Heart left ventricle (tissue), 16 donors: Measurements from ENCODE around the gene SUPT4H1. TPM values are rescaled to one million over a fixed set of nuclear protein-coding genes. Genes with fewer than 3 reads are reported as not detected.

Experiments
- ATAC-seq, 4 donors: fragments of 200-7000 bp; cut with Tn5 transposase; one replicate each; pipeline ENCODE4 v1.9.1; 2020 to 2022; ENCODE audit warnings: moderate library complexity in 4 of 4, mild to moderate bottlenecking in 3 of 4, moderate number of reproducible peaks in 1 of 4
- DNase-seq, 5 donors: peaks; one replicate each; pipeline ENCODE4 v3.0.0-alpha.2; 2020
- H3K27ac ChIP-seq, 12 donors: fragments of 200-600 bp; sonication (generic) in 4 of 12; one replicate each; pipeline versions ENCODE4 v1.5.0 to v1.8.0; 2016 to 2022; ENCODE audit warnings: mild to moderate bottlenecking in 2 of 12
- H3K27me3 ChIP-seq, 9 donors: fragments of 200-600 bp; sonication (generic) in 2 of 9; one replicate each; pipeline versions ENCODE4 v1.5.1 to v1.8.0; 2016 to 2022; ENCODE audit warnings: mild to moderate bottlenecking in 3 of 9
- H3K36me3 ChIP-seq, 9 donors: fragments of 200-600 bp; sonication (generic) in 2 of 9; one replicate each; pipeline versions ENCODE4 v1.5.0 to v1.8.0; 2018 to 2022; ENCODE audit warnings: mild to moderate bottlenecking in 2 of 9
- H3K4me1 ChIP-seq, 12 donors: fragments of 200-600 bp; sonication (generic) in 4 of 12; one replicate each; pipeline versions ENCODE4 v1.5.0 to v1.8.0; 2016 to 2022; ENCODE audit warnings: mild to moderate bottlenecking in 3 of 12
- H3K4me3 ChIP-seq, 12 donors: fragments of 200-600 bp; sonication (generic) in 4 of 12; one replicate each; pipeline versions ENCODE4 v1.5.0 to v1.8.0; 2017 to 2022; ENCODE audit warnings: mild to moderate bottlenecking in 9 of 12, moderate library complexity in 4 of 12
- H3K9me3 ChIP-seq, 12 donors: fragments of 200-600 bp; sonication (generic) in 4 of 12; one replicate each; pipeline versions ENCODE4 v1.5.0 to v1.8.0; 2016 to 2022; ENCODE audit warnings: mild to moderate bottlenecking in 1 of 12
- CTCF ChIP-seq, 12 donors: fragments of 200-600 bp; sonication (generic) in 4 of 12; IDR thresholded peaks; one replicate each; pipeline versions ENCODE4 v1.5.0 to v1.8.0; 2018 to 2022; ENCODE audit warnings: antibody characterized with exemption in 12 of 12, mild to moderate bottlenecking in 5 of 12
- POLR2A ChIP-seq, 2 donors: fragments of 450-650 bp; IDR thresholded peaks; one replicate each; pipeline ENCODE4 v1.6.1; 2017; ENCODE audit warnings: antibody characterized with exemption in 2 of 2, mild to moderate bottlenecking in 2 of 2, moderate library complexity in 2 of 2
- WGBS, 4 donors: extraction: QIAGEN DNeasy Blood & Tissue Kit in 2 of 4; methylation state at CpG; one replicate each; pipeline versions ENCODE4 v1.1.5 to v1.1.7; 2013 to 2018; 5-methylcytosine and 5-hydroxymethylcytosine counted together
- intact Hi-C, 10 donors: fragments of 100-400 bp; cut with DNase I; formaldehyde crosslinking; loops; one replicate each; pipeline versions ENCODE4 v1.11.1 to v1.14.2; 2022
- polyA plus RNA-seq, 2 donors: library from polyadenylated mRNA; stranded (reverse); fragments of 200-250 nt; gene quantifications; one replicate each; pipeline ENCODE4 v1.2.3, GENCODE V29; 2013
- total RNA-seq, 9 donors: library from RNA; depleted of rRNA in 2 of 9; stranded (reverse); fragments of >200 nt in 2 of 9; fragmentation: NEBNext Ultra II Directional in 3 of 9; extraction: Animal tissue kit (Norgen Biotek cat#: 25700) in 3 of 9; gene quantifications; one replicate each; pipeline versions ENCODE4 v1.1.0 to v1.2.4, GENCODE V29; 2016 to 2023
- donor health status: ischemic (EF 13 %, LVEDD 7.1; RV severe dilation, severe dysfunction).
- donor health status: healthy with polysubstance abuse.
- donor health status: DM: no; HTN: yes; CAD: no.
- donor health status: DM: no; HTN: no; CAD: no.
- donor health status: ischemic (EF 25% LVEDD 6.9; RV normal size, moderate dysfunction).
- donor health status: ischemic (EF 25% LVEDD 5.7; RV mildly dilated, moderate dysfunction).
- donor health status: healthy.
- donor health status: DM: yes; HTN: yes; CAD: no.
- donor health status: ischemic (EF 35%, LVEDD 5.7; RV mildly dilated, moderate dysfunction).
- donor health status: nonischemic (EF 11% LVEDD 7.7; RV severe dilation, severe dysfunction).
- donor health status: DM: yes; HTN: yes; CAD: no.
- donor health status: PGD.
- donor health status: ischemic (EF 29% LVEDD 5.4; RV normal size, mild dysfunction).
- donor health status: nonischemic (EF 23%, LVEDD 6.1; RV moderate dilation, normal function).

Gene SUPT4H1
- total and polyA plus RNA-seq, 11 donors: 44.1 to 92.7 (median 58.0) TPM

GRCh38 chr17:58336456-58337209, 15.4 kb downstream of the SUPT4H1 start:
- H3K27me3 ChIP-seq: peaks cover 0 to 33% (median 0%) of the 10 kb centered on the region in 9 donors
- ATAC-seq (peak in 2 of 4 donors; percentile 13 to 25), DNase-seq (peak in 2 of 5 donors; percentile 39 to 51)
- no peak for TF ChIP-seq POLR2A (IDR thresholded peaks at IDR 0.05)
- no peak for TF ChIP-seq CTCF (IDR thresholded peaks at IDR 0.05)
- no peaks in the 10 kb centered on the region for H3K36me3 ChIP-seq
- H3K9me3 ChIP-seq: no peaks in the 10 kb centered on the region
- H3K4me3 ChIP-seq: peak overlapping the region in 1 of 12 donors; percentile 79
- peaks cover 0 to 79% (median 17%) of the 10 kb centered on the region in 12 donors for H3K4me1 ChIP-seq
- WGBS, 4 donors: 32 to 44% (median 41%) methylated on average over 5 of the region's 5 CpGs
- intact Hi-C loops: no loop called here
- peak overlapping the region in 11 of 12 donors; percentile 5 to 100 (median 79) for H3K27ac ChIP-seq

DNA sequence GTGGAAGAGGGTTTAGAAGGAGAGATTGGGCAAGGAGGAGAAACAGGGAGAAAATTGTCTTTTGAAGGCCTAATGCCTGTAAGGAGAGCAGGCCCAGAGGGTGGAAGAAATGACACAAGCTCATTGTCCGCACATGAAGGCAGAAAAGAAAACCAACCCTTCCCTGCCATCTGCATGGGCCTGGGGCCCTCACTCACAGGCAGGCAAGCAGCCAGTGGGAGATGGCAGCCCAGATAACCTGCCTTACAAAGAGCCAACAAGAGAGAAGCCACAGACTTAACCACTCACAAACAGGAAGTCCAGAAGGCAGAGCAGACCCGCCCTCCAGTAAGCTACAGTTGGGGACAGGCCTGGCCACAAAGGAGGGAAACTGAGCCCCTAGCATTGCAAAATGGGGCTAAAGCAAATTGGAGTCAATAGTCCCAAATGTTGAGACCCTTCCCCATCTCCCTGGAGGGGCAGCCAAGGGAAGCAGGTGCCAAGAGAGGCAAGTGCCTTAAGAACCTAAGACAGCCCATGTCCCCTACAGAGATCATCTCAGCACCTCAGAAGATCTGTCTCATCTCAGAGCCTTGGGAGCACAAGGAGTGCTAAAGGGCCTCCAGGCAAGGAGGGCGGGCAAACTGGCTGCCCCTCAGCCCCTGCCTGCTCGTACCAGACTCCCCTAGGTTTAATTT, 16.1 kb downstream of the SUPT4H1 start:
- H3K4me1 ChIP-seq: peaks cover 0 to 72% (median 17%) of the 10 kb centered on the region in 12 donors
- WGBS, 4 donors: 72 to 87% (median 81%) methylated on average over 2 to 4 of the region's 4 CpGs
- peak in 1 of 5 donors; percentile 66 for DNase-seq

DNA sequence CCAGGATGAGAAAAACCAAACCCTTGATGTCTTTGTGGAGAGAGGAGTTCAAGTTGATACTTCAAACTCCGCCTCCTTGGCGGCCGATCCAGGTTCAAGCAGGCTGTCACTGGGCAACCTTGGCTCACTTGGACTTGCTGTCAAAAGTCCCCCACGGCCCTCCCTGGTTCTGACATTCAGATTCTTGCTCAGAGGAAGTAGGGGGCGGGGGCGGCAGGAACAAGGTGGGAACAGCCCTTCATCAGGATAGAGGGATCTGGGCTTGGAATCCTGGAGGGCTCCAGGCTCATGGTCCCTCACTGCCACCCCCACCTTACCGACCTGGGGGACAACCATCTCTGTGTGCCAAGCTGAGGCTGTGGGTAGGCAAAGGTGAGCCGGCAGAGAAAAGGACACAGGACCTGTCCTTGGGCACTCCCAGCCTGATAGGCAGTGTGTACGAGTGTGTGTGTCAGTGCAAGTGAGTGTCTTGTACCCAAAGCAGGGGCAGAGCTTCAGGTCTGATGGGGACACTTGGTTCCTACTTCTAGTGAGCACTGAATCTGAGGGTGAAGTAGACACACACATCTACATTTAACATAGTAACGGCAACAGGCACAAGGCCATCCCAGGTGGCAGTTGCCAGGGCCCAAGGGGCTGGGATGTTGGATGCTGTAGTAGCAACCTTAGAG, 16.8 kb downstream of the SUPT4H1 start:
- intact Hi-C loops: no loop called here
- Histone ChIP-seq H3K9me3 (no peaks in the 10 kb centered on the region), H3K27ac (peak overlapping the region in 7 of 12 donors; percentile 4 to 100 (median 80)), H3K4me3 (peak overlapping the region in 1 of 12 donors; percentile 79), H3K4me1 (peaks cover 0 to 65% (median 17%) of the 10 kb centered on the region in 12 donors), H3K36me3 (peaks cover 0 to 9% (median 0%) of the 10 kb centered on the region in 9 donors), H3K27me3 (peaks cover 0 to 39% (median 0%) of the 10 kb centered on the region in 9 donors)
- DNase-seq (peak in 1 of 5 donors; percentile 29), ATAC-seq (no peak)
- 61 to 79% (median 69%) methylated on average over 10 of the region's 10 CpGs for WGBS, 4 donors
- no peak for TF ChIP-seq POLR2A (IDR thresholded peaks at IDR 0.05)
- TF ChIP-seq CTCF (IDR thresholded peaks at IDR 0.05): no peak

More for the DNA sequence above, 16.1 kb downstream of the SUPT4H1 start:
- Histone ChIP-seq H3K9me3 (no peaks in the 10 kb centered on the region), H3K4me3 (peak overlapping the region in 1 of 12 donors; percentile 79), H3K36me3 (peaks cover 0 to 2% (median 0%) of the 10 kb centered on the region in 9 donors), H3K27me3 (peaks cover 0 to 35% (median 0%) of the 10 kb centered on the region in 9 donors), H3K27ac (peak overlapping the region in 11 of 12 donors; percentile 4 to 100 (median 55))
- intact Hi-C loops: no loop called here
- no peak for ATAC-seq
- no peak for TF ChIP-seq POLR2A (IDR thresholded peaks at IDR 0.05)
- TF ChIP-seq CTCF (IDR thresholded peaks at IDR 0.05): no peak
